HFF-Myc (cell line): Measurements from ENCODE around the gene IFITM1.

ENCODE experiments used
- DNase-seq: peaks from one replicate; pipeline ENCODE4 v3.0.0-alpha.2; 2011; ENCODE audit warnings: low read depth; ENCODE audit errors: extremely low read depth
- H3K4me3 ChIP-seq: replicated peaks from 2 replicates; pipeline ENCODE4 v1.5.1; 2011; ENCODE audit warnings: low read depth, mild to moderate bottlenecking, control low read depth, low read length
- TF ChIP-seq, protein P1 (sequence below): IDR thresholded peaks from 2 replicates; pipeline ENCODE4 v1.5.1; 2012; ENCODE audit warnings: mild to moderate bottlenecking, low read depth, low read length, control low read depth; ENCODE audit errors: missing control alignments

The IFITM1 gene

DNA sequence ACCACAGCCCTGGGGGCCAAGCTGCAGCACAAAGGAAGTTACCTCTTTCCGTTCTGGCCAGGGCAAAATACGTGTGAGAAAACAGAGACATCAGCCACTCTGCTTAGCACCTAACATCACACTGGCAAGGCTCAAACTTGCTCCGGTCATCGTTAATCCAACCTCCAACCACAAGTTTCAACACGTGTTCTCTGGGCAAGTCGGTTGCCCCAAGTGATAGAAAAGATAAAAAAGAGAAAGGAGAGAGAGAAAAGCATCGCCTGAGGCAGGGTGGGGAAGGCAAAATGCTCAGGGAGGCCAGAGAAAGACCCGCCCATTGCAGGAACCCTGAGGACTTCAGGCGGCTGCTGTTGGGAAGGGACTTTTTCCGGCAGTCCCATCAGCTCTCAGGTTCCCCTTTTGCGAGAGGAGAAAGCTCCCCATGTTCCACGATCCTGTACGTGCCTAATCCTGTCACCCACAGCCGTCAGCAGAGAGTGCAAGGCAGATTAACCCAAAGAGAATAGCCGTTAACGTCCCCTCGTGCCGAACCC is 36.9 kb downstream of the IFITM1 start:
- no peak for DNase-seq
- TF ChIP-seq, protein P1, sequence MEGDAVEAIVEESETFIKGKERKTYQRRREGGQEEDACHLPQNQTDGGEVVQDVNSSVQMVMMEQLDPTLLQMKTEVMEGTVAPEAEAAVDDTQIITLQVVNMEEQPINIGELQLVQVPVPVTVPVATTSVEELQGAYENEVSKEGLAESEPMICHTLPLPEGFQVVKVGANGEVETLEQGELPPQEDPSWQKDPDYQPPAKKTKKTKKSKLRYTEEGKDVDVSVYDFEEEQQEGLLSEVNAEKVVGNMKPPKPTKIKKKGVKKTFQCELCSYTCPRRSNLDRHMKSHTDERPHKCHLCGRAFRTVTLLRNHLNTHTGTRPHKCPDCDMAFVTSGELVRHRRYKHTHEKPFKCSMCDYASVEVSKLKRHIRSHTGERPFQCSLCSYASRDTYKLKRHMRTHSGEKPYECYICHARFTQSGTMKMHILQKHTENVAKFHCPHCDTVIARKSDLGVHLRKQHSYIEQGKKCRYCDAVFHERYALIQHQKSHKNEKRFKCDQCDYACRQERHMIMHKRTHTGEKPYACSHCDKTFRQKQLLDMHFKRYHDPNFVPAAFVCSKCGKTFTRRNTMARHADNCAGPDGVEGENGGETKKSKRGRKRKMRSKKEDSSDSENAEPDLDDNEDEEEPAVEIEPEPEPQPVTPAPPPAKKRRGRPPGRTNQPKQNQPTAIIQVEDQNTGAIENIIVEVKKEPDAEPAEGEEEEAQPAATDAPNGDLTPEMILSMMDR = no peak
- no peak overlapping the region for H3K4me3 ChIP-seq

DNA sequence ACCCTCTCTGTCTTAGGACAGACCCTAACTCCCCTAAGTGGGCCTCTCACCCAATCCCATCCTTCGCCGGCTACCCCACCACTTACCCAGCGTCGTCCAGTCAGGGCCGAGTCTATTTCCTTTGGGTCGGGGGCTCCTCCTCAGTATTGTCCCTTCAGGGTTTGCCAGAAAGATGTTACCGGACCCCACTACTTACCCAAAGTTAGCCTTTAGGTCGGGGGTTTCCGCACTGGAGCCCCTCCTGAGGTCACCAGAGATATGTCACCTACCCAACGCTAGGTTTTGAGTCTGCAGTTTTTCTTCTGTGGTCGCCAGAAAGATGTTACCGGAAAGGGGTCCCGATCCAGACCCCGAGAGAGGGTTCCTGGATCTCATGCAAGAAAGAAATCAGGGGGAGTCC is 37.6 kb downstream of the IFITM1 start:
- TF ChIP-seq, protein P1 = no peak
- H3K4me3 ChIP-seq = no peak overlapping the region
- DNase-seq = no peak

DNA sequence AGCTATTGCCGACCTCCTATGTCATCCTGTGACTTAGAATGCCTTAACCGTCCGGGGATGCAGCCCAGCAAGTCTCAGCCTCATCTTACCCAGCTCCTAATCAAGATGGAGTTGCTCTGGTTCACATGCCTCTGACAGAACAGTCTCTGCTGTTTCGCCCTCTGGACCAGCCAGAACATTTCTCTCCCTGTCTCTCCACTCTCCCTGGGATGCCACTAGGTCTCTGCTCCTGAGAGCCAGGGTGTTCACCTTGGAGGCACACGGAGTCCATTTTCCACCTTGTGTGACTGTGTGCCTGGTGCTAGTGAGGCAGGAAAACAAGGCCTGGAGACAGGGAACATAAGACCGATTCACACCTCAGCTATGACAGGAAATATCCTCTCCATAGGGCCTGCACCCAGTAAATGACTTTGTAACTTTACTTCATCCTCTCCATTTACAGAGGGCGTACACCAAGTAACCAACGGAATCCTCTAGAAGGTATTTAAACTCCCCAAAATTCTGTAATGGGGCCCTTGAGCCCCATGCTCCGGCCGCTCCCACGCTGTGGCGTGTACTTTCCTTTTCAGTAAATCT is 38.7 kb downstream of the IFITM1 start:
- H3K4me3 ChIP-seq = no peak overlapping the region
- TF ChIP-seq, protein P1 = no peak
- no peak for DNase-seq

DNA sequence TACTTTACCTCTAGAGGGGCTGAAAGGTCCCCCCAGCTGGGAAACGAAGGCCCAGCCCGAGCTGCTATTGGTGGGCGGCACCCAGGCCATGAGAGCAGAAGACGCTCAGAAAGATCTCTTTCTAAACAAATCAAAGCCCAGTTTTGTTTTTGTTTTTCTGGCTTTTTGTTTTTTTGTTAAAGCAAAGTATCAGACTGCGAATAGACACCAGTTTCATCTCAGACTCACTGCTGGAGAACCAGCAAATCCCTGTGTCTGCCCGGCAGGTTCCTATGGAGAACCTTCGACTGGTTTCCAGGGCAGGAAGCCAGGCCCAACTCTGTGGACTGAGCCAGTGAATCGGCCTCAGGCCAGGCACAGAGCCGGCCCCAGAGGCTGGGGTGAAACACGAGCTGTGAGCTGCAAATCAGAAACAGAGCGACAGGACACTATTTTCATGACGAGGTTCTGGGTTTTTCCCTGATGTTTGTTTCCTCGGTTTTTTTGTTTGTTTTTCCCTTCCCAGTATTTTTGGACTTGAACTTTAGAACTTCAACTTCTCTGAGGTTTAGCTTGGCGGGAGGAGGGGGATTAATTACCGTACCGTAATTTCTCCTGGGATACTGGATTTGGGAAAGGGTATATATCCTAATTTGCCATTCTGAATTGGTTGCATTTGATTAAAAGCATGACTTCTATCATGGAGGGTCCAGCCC is 39.5 kb downstream of the IFITM1 start:
- no peak overlapping the region for H3K4me3 ChIP-seq
- TF ChIP-seq, protein P1 = no peak
- DNase-seq = peak; percentile 54

DNA sequence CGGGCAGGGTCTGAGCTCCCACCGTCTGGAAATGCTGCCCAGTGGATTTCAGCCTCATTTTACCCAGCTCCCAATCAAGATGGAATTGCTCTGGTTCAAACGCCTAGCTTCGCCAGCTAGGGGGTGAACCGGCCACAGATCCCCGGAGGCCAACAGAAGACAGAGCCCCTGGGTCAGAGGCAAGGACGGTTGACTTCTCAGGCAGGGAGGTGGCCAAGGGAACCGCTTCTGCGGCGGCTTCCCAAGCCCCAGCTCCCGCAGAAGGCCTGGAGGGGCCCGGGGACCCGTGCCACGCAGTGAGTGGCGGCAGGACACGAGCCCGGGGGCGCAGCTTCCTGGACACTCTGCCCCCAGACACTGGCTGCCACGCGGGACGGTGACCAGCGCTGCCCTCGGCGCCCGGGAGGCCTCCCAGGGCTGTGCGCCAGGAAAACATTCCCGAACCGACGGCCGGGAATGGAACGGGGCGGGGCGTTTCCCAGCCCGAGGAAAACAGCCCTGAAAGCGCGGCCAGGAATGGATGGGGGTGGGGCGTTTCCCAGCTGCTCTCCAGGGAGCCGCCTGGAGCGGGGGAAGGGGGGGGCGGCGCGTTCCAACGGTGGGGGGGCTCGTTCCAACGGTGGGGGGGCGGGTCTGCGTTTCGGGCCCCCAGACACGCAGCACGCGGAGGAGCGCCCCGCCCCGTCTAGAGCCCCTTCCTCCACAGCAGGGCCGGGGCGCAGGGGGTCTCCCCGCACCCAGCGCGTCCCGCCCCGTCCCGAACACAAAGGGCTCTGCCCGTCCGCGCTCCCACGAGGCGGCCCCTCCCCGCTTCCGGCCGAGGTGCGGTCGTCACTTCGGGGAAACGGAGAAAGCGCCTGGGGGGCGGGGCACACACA is 42.0 kb downstream of the IFITM1 start:
- DNase-seq = peak; percentile 77
- TF ChIP-seq, protein P1 = no peak
- peak overlapping the region; percentile 28 for H3K4me3 ChIP-seq

DNA sequence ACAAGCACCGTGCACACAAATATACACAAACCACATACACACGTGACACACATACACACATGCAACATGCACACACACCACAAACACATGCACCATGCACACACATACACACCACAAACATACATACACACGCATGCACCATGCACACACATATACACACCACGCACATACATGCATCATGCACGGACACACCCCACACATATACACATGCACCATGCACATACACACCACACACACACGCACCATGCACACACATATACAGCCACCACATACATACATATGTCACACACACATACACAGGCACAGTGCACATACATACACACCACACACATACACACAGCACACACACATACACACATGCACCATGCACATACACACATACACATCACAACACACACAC is 42.8 kb downstream of the IFITM1 start:
- no peak overlapping the region for H3K4me3 ChIP-seq
- DNase-seq = no peak
- TF ChIP-seq, protein P1 = no peak
